H1 (cell line): ENCODE results near the gene PIBF1. TPM values are rescaled to one million over a fixed set of nuclear protein-coding genes. Genes with fewer than 3 reads are reported as not detected.

Experiments
- CTCF ChIA-PET: fragments of 300-600 bp; sonication (Branson Sonifier 250); formaldehyde crosslinking; loops from one replicate; lab custom pipeline; 2021; ENCODE audit not compliant: partially characterized antibody; lab: Charles Lee
- POLR2A ChIA-PET: fragments of 300-600 bp; sonication (Branson Sonifier 250); formaldehyde crosslinking; loops from one replicate; lab custom pipeline; 2021; ENCODE audit warnings: inconsistent platforms; ENCODE audit not compliant: partially characterized antibody; lab: Charles Lee
- DNase-seq, 2 experiments: peaks; one replicate each; pipeline versions ENCODE4 v3.0.0 to v3.0.0-alpha.2; 2010 to 2022; ENCODE audit warnings: low spot score in 2 of 2, low read depth in 1 of 2, mixed read lengths in 1 of 2
- FAIRE-seq: peaks from 2 replicates; lab custom pipeline; 2011; peaks lifted over from hg19 to GRCh38; lab: Jason Lieb, UNC
- H2AFZ ChIP-seq: 2 replicates; pipeline ENCODE4 v1.8.1; 2012; ENCODE audit warnings: low read length, inconsistent platforms
- H2AK5ac ChIP-seq: 2 replicates; pipeline ENCODE4 v1.6.1; 2013; ENCODE audit warnings: low read depth, low read length
- H2BK120ac ChIP-seq: replicated peaks from 2 replicates; pipeline ENCODE3; 2013; ENCODE audit warnings: low read depth, low read length, inconsistent platforms
- H2BK12ac ChIP-seq: 2 replicates; pipeline ENCODE4 v1.6.1; 2013; ENCODE audit warnings: low read depth, low read length
- H2BK15ac ChIP-seq: 2 replicates; pipeline ENCODE4 v1.6.1; 2013; ENCODE audit warnings: low read length
- H2BK20ac ChIP-seq: 2 replicates; pipeline ENCODE4 v1.6.1; 2013; ENCODE audit warnings: low read length
- H2BK5ac ChIP-seq: 2 replicates; pipeline ENCODE4 v1.6.1; 2013; ENCODE audit warnings: low read depth, low read length
- H3K14ac ChIP-seq: 2 replicates; pipeline ENCODE4 v1.6.1; 2013; ENCODE audit warnings: inconsistent platforms; ENCODE audit not compliant: insufficient read length
- H3K18ac ChIP-seq: 2 replicates; pipeline ENCODE4 v1.6.1; 2013; ENCODE audit warnings: low read length; ENCODE audit errors: extremely low read depth
- H3K23ac ChIP-seq: 2 replicates; pipeline ENCODE4 v1.6.1; 2013; ENCODE audit warnings: inconsistent platforms; ENCODE audit not compliant: insufficient read length
- H3K23me2 ChIP-seq: 2 replicates; pipeline ENCODE4 v1.6.1; 2013; ENCODE audit warnings: low read depth, low read length
- H3K27ac ChIP-seq: 2 replicates; pipeline ENCODE4 v1.6.1; 2011; ENCODE audit warnings: low read depth, low read length, inconsistent platforms
- H3K27me3 ChIP-seq, 4 experiments: replicated peaks in 1 of 4; 1 replicate in 1 of 4; 2 replicates in 3 of 4; pipeline versions ENCODE4 v1.6.1 to v1.8.1; 2011 to 2013; ENCODE audit warnings: low read length in 3 of 4, mild to moderate bottlenecking in 3 of 4, inconsistent platforms in 2 of 4, mixed read lengths in 2 of 4, moderate library complexity in 1 of 4; ENCODE audit not compliant: control insufficient read depth in 3 of 4, insufficient read depth in 3 of 4; ENCODE audit errors: extremely low read depth in 1 of 4
- H3K36me3 ChIP-seq, 4 experiments: 2 replicates each; pipeline versions ENCODE4 v1.6.1 to v1.8.1; 2011 to 2013; ENCODE audit warnings: mild to moderate bottlenecking in 4 of 4, low read length in 3 of 4, moderate library complexity in 2 of 4, control low read depth in 1 of 4, inconsistent platforms in 1 of 4; ENCODE audit not compliant: insufficient read depth in 4 of 4, control insufficient read depth in 2 of 4
- H3K4ac ChIP-seq: replicated peaks from 2 replicates; pipeline ENCODE3; 2013; ENCODE audit warnings: low read length, low read depth, mixed read lengths, inconsistent platforms; ENCODE audit not compliant: insufficient read length
- H3K4me1 ChIP-seq, 4 experiments: replicated peaks in 1 of 4; 1 replicate in 1 of 4; 2 replicates in 3 of 4; pipeline versions ENCODE4 v1.6.1 to v1.8.1; 2011 to 2013; ENCODE audit warnings: low read length in 3 of 4, inconsistent platforms in 2 of 4, mixed read lengths in 1 of 4; ENCODE audit not compliant: insufficient read depth in 4 of 4, control insufficient read depth in 3 of 4
- H3K4me2 ChIP-seq, 2 experiments: 2 replicates each; pipeline versions ENCODE4 v1.6.1 to v1.8.1; 2011 to 2013; ENCODE audit warnings: low read depth in 2 of 2, low read length in 2 of 2, control low read depth in 1 of 2, inconsistent platforms in 1 of 2, mild to moderate bottlenecking in 1 of 2; ENCODE audit not compliant: insufficient read depth in 1 of 2
- H3K4me3 ChIP-seq, 4 experiments: fragments of 200-600, 300-600 bp in 1 of 4; sonication (generic), shearing (Covaris generic), sonication (Bioruptor Twin) in 1 of 4; 2 replicates each; pipeline versions ENCODE4 v1.5.1 to v1.8.1; 2011 to 2016; ENCODE audit warnings: low read length in 4 of 4, low read depth in 3 of 4, control low read depth in 2 of 4, inconsistent platforms in 2 of 4, mild to moderate bottlenecking in 2 of 4, mixed read lengths in 1 of 4, moderate library complexity in 1 of 4; ENCODE audit not compliant: insufficient read depth in 2 of 4; ENCODE audit errors: extremely low read depth in 1 of 4
- H3K56ac ChIP-seq: replicated peaks from 2 replicates; pipeline ENCODE3; 2013; ENCODE audit warnings: low read depth, mild to moderate bottlenecking, mixed read lengths, low read length, inconsistent platforms; ENCODE audit not compliant: insufficient read length
- H3K79me1 ChIP-seq: 2 replicates; pipeline ENCODE4 v1.6.1; 2013; ENCODE audit warnings: low read depth, low read length, control low read depth
- H3K79me2 ChIP-seq, 2 experiments: 2 replicates each; pipeline versions ENCODE4 v1.6.1 to v1.8.1; 2012 to 2013; ENCODE audit warnings: low read length in 2 of 2, mild to moderate bottlenecking in 2 of 2, inconsistent platforms in 1 of 2; ENCODE audit not compliant: insufficient read depth in 2 of 2, control insufficient read depth in 1 of 2
- H3K9ac ChIP-seq, 4 experiments: replicated peaks in 1 of 4; 1 replicate in 1 of 4; 2 replicates in 3 of 4; pipeline versions ENCODE4 v1.6.1 to v1.8.1; 2011 to 2013; ENCODE audit warnings: low read depth in 3 of 4, low read length in 3 of 4, control low read depth in 2 of 4, mild to moderate bottlenecking in 2 of 4, moderate library complexity in 2 of 4, inconsistent platforms in 1 of 4; ENCODE audit errors: extremely low read depth in 1 of 4
- H3K9me3 ChIP-seq, 2 experiments: 2 replicates each; pipeline versions ENCODE4 v1.6.1 to v1.8.1; 2012 to 2013; ENCODE audit warnings: mild to moderate bottlenecking in 2 of 2, moderate library complexity in 2 of 2, control low read depth in 1 of 2, inconsistent platforms in 1 of 2, low read depth in 1 of 2, low read length in 1 of 2, mixed read lengths in 1 of 2; ENCODE audit not compliant: insufficient read depth in 2 of 2
- H4K20me1 ChIP-seq, 2 experiments: replicated peaks in 1 of 2; 2 replicates each; pipeline versions ENCODE3 to v1.8.1; 2011 to 2013; ENCODE audit warnings: inconsistent platforms in 2 of 2, low read length in 2 of 2, mild to moderate bottlenecking in 1 of 2; ENCODE audit not compliant: insufficient read depth in 2 of 2, control insufficient read depth in 1 of 2
- H4K5ac ChIP-seq: 2 replicates; pipeline ENCODE4 v1.6.1; 2013; ENCODE audit warnings: low read length, low read depth, mixed read lengths, inconsistent platforms; ENCODE audit not compliant: insufficient read length
- H4K8ac ChIP-seq: 2 replicates; pipeline ENCODE4 v1.8.0; 2013; ENCODE audit warnings: mild to moderate bottlenecking, moderate library complexity, low read length, inconsistent platforms; ENCODE audit not compliant: insufficient read depth; ENCODE audit errors: extremely low read depth
- H4K91ac ChIP-seq: replicated peaks from 2 replicates; pipeline ENCODE3; 2013; ENCODE audit warnings: low read length, mixed read lengths, inconsistent platforms; ENCODE audit not compliant: insufficient read length
- BRCA1 ChIP-seq: IDR thresholded peaks from 2 replicates; pipeline ENCODE4 v1.6.1; 2012; ENCODE audit warnings: low read depth, low read length, improper control_type of control experiment
- JUN ChIP-seq: IDR thresholded peaks from 2 replicates; pipeline ENCODE4 v1.6.1; 2011; ENCODE audit warnings: low read depth, mild to moderate bottlenecking, improper control_type of control experiment, low read length
- TAF1 ChIP-seq: IDR thresholded peaks from 2 replicates; pipeline ENCODE4 v1.6.1; 2011; ENCODE audit warnings: mild to moderate bottlenecking, low read depth, low read length
- WGBS, 2 experiments: shearing (Covaris generic) in 1 of 2; methylation state at CpG; one replicate each; pipeline versions ENCODE4 v1.1.6 to v1.1.7; 2013 to 2015; ENCODE audit warnings: low lambda C conversion rate in 2 of 2, mixed read lengths in 2 of 2, inconsistent platforms in 1 of 2, low coverage in 1 of 2, missing lambda C conversion rate in 1 of 2; ENCODE audit not compliant: insufficient replicate concordance in 2 of 2, insufficient coverage in 1 of 2, insufficient read length in 1 of 2; ENCODE audit errors: extremely low coverage in 1 of 2, missing lambda C conversion rate in 1 of 2; 5-methylcytosine and 5-hydroxymethylcytosine counted together
- polyA plus RNA-seq, 7 experiments: library from polyadenylated mRNA; depleted of rRNA in 3 of 7; stranded (reverse) in 5 of 7; unstranded in 2 of 7; fragments of >200 nt in 5 of 7; fragments of 200-250 nt in 2 of 7; gene quantifications; 1 replicate in 5 of 7; 2 replicates in 1 of 7; 4 replicates in 1 of 7; pipeline versions ENCODE4 v1.2.1 to v1.2.3, GENCODE V29; 2011 to 2013; ENCODE audit warnings: missing spikeins in 2 of 7, mixed read lengths in 2 of 7
- total RNA-seq: library from RNA; stranded (reverse); fragmentation: NEBNext Ultra II Directional; extraction: Animal tissue kit (Norgen Biotek cat#: 25700); gene quantifications from 2 replicates; pipeline ENCODE4 v1.2.1, GENCODE V29; 2021

Gene PIBF1
- total and polyA plus RNA-seq, 2 of the 8 experiments (the other 6 are each of a cell fraction or from before 2014, with no cell fraction given), result 1.1 to 13.2 TPM

GRCh38 chr13:73062468-73062867 lies 280.5 kb downstream of the PIBF1 start:
- POLR2A ChIA-PET, result interaction anchor here (2.5 kb wide), 1 partner anchor 13 kb away, joined by 6 read pairs; no protein-coding TSS in a partner anchor
- no peak overlapping the region for H2BK120ac ChIP-seq
- H3K14ac ChIP-seq, result no peak overlapping the region
- H2AFZ ChIP-seq, result no peak overlapping the region
- H3K79me1 ChIP-seq, result 0 out of 2 replicates have a peak, but pooled peaks cover 2% of the 10 kb centered on the region
- no peak for DNase-seq
- no peak for FAIRE-seq
- H2BK15ac ChIP-seq, result no peak overlapping the region
- no peak overlapping the region for H4K8ac ChIP-seq
- no peak overlapping the region for H3K56ac ChIP-seq
- no peak overlapping the region; a peak in 1 of 4 replicates for H3K4me2 ChIP-seq
- no peak overlapping the region for H2BK20ac ChIP-seq
- no peak overlapping the region for H3K4ac ChIP-seq
- no peaks in the 10 kb centered on the region for H3K9me3 ChIP-seq
- no peaks in the 10 kb centered on the region for H3K79me2 ChIP-seq
- 95% methylated on average over 13 of the region's 13 CpGs; no CpG with 5 or more reads in 1 of the 2 experiments for WGBS, 2 experiments
- TF ChIP-seq TAF1 (no peak), JUN (no peak), BRCA1 (no peak)
- H3K27me3 ChIP-seq, result peaks cover 14 to 48% (median 36%) of the 10 kb centered on the region in 4 experiments
- H2AK5ac ChIP-seq, result no peak overlapping the region
- no peak overlapping the region for H3K18ac ChIP-seq
- peaks cover 0 to 15% (median 1%) of the 10 kb centered on the region in 4 experiments; a peak in 5 of 7 replicates for H3K4me1 ChIP-seq
- no peak overlapping the region for H3K27ac ChIP-seq
- CTCF ChIA-PET, result interaction anchor here (1.0 kb wide), 1 partner anchor 24 kb away, joined by 4 read pairs; no protein-coding TSS in a partner anchor
- H4K91ac ChIP-seq, result no peak overlapping the region
- peaks cover 0 to 4% of the 10 kb centered on the region in 2 experiments for H4K20me1 ChIP-seq
- H3K36me3 ChIP-seq, result no peaks in the 10 kb centered on the region
- H3K9ac ChIP-seq, result no peak overlapping the region
- H4K5ac ChIP-seq, result no peak overlapping the region
- H2BK5ac ChIP-seq, result no peak overlapping the region
- peaks cover 3% of the 10 kb centered on the region for H3K23me2 ChIP-seq
- H3K4me3 ChIP-seq, result no peak overlapping the region
- H3K23ac ChIP-seq, result no peak overlapping the region
- H2BK12ac ChIP-seq, result peak overlapping the region; percentile 42; the same call in 1 of the 2 replicates
